ENCODE measurements around the gene KRT13.

DNA sequence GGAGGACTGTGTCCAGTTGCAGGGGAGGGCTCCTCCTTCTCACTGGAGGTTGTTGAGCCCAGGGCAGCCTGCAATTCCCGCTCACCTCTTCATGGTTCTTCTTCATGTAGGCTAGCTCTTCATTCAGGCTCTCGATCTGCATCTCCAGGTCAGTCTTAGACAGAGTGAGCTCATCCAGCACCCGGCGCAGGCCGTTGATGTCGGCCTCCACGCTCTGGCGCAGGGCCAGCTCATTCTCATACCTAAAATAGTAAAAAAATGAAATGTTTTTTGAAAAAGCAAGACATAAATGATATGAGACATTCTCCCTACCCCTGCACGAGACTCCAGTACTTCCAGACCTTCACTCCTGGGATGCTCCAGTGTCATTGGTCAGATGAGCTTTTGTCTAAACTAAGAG, 2.2 kb downstream of the KRT13 start:
- TF ChIP-seq, protein P1, sequence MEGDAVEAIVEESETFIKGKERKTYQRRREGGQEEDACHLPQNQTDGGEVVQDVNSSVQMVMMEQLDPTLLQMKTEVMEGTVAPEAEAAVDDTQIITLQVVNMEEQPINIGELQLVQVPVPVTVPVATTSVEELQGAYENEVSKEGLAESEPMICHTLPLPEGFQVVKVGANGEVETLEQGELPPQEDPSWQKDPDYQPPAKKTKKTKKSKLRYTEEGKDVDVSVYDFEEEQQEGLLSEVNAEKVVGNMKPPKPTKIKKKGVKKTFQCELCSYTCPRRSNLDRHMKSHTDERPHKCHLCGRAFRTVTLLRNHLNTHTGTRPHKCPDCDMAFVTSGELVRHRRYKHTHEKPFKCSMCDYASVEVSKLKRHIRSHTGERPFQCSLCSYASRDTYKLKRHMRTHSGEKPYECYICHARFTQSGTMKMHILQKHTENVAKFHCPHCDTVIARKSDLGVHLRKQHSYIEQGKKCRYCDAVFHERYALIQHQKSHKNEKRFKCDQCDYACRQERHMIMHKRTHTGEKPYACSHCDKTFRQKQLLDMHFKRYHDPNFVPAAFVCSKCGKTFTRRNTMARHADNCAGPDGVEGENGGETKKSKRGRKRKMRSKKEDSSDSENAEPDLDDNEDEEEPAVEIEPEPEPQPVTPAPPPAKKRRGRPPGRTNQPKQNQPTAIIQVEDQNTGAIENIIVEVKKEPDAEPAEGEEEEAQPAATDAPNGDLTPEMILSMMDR (IDR thresholded peaks at IDR 0.05; ENCODE audit: low read depth, low read length, poor library complexity, severe bottlenecking), result no peak
- no peak for TF ChIP-seq EZH2phosphoT487 (IDR thresholded peaks at IDR 0.05; ENCODE audit: borderline replicate concordance, low read length)

Measured in DOHH2 (cell line).